ENCODE measurements around the gene LDAH.

DNA sequence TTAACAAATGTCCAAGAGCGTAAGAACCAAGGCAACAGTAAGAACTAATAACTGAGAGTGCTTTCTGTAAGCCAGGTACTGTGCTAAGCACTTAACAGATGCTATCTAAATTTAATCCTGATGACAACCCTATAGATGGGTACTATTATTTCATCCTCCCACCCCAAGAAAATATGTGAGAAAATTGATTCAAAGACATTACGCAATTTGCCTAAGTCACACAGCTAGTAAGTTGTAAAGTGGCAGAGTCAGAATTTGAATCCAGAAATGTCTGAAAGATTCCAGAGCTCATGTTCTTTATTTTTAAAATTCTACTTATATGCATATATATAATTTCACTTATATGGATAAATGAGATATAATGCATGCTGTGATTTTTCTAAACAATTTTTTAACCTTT, 10.1 kb downstream of the LDAH start:
- TF ChIP-seq CTCF (IDR thresholded peaks at IDR 0.05) (no peak), POLR2AphosphoS5 (IDR thresholded peaks at IDR 0.05; ENCODE audit: low read depth, low read length) (no peak), TCF7L2 (IDR thresholded peaks at IDR 0.05; ENCODE audit: low read depth, low read length) (no peak)

Measured in Panc1 (cell line).